Measurements from ENCODE around the gene KCNG2. TPM values are rescaled to one million over a fixed set of nuclear protein-coding genes. Genes with fewer than 3 reads are reported as not detected.
A peak's percentile ranks its signal among the peaks of the same experiment; 100 is the strongest.

The KCNG2 gene
- polyA plus RNA-seq, 3 donors from 2014 or later, result not detected

DNA sequence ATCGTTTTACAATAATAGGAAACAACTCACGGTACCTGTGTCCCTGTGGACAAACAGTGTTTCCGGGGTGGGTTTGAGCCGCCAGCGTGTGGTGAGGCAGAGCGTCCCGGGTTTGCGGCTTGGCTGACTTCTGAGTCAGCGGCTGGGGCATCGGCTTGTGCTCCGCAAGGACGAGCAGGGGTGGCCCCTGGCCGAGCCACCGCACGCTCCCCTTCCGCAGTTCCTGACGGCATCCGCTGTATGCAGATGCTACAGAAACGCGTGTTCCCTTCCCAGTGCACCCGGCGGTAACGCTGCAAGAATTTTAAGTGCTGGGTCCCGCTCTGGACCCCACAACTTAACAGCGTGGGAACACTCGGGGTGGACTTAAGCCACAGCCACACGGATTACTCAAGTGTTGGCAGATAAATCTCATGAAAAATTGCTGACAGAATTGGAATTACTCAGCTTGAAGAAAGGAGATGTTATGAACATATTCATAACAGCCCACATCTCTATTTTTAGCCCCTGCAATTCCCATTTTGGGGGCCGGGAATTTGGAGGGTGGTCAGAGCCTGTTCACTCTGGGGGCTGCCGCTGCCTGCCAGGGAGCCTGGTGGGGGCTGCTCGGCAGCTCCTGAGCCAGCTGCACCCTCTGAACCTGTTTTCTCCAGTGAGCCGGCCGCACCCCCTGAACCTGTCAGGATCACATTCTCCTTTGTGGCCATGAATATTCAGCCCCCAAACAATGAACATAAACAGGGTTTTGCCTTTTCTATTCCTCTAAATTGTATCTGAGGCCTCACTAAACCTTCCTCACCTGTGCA is 12.6 kb upstream of the KCNG2 start:
- peaks cover under 1 to 11% (median 3%) of the 10 kb centered on the region in 3 donors for H3K27me3 Mint-ChIP-seq (ENCODE audit: low read depth in 3 of 3)
- no peak overlapping the region for H3K27ac Mint-ChIP-seq
- H3K9me3 Mint-ChIP-seq, result no peaks in the 10 kb centered on the region
- no peak overlapping the region for H3K4me3 Mint-ChIP-seq
- H3K4me1 Mint-ChIP-seq, result no peaks in the 10 kb centered on the region
- H3K36me3 Mint-ChIP-seq, result no peaks in the 10 kb centered on the region
- no peak for DNase-seq

DNA sequence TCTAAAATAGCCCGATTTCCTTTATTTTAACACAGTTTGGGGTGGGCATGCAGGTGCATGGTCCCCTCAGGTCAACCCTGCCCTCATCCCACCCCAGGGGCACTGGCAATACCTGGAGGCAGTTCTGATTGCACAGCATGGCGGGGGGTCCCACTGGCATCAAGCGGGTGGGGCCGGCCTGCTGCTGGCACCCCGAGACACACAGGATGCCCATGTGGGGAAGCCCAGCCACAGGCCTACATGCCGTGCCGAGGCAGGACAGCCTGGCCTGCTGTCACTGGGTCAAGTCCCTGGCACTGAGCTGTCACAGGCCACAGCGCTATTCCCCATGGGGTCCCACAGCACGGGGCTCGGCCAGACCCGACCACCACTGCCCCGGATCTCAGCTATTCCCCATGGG is 11.9 kb upstream of the KCNG2 start:
- Mint-ChIP-seq H3K4me3 (no peak overlapping the region), H3K9me3 (no peaks in the 10 kb centered on the region), H3K27ac (no peak overlapping the region), H3K36me3 (no peaks in the 10 kb centered on the region), H3K27me3 (ENCODE audit: low read depth in 3 of 3) (peaks cover 1 to 10% (median 2%) of the 10 kb centered on the region in 3 donors), H3K4me1 (no peaks in the 10 kb centered on the region)
- no peak for DNase-seq

DNA sequence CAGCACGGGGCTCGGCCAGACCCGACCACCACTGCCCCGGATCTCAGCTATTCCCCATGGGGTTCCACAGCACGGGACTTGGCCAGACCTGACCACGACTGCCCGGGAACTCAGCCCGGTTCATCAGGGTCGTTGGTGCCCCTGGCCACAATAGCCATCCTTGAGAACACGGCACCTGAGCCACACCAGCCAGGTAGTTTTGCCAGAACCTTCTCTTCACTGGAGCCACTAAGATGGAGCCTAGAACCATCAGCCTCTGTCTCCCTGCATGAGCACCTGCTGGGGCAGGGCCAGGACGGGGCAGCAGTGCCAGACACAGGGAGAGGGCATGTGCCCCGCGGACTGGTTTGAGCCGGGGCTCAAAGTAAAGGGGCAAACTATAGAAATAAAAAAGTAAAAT is 11.4 kb upstream of the KCNG2 start:
- no peak for DNase-seq
- H3K27me3 Mint-ChIP-seq (ENCODE audit: low read depth in 3 of 3), result peaks cover 1 to 8% (median 4%) of the 10 kb centered on the region in 3 donors
- no peaks in the 10 kb centered on the region for H3K36me3 Mint-ChIP-seq
- no peak overlapping the region for H3K4me3 Mint-ChIP-seq
- H3K27ac Mint-ChIP-seq, result no peak overlapping the region
- no peaks in the 10 kb centered on the region for H3K9me3 Mint-ChIP-seq
- H3K4me1 Mint-ChIP-seq, result peaks cover 0 to 1% of the 10 kb centered on the region in 2 donors

DNA sequence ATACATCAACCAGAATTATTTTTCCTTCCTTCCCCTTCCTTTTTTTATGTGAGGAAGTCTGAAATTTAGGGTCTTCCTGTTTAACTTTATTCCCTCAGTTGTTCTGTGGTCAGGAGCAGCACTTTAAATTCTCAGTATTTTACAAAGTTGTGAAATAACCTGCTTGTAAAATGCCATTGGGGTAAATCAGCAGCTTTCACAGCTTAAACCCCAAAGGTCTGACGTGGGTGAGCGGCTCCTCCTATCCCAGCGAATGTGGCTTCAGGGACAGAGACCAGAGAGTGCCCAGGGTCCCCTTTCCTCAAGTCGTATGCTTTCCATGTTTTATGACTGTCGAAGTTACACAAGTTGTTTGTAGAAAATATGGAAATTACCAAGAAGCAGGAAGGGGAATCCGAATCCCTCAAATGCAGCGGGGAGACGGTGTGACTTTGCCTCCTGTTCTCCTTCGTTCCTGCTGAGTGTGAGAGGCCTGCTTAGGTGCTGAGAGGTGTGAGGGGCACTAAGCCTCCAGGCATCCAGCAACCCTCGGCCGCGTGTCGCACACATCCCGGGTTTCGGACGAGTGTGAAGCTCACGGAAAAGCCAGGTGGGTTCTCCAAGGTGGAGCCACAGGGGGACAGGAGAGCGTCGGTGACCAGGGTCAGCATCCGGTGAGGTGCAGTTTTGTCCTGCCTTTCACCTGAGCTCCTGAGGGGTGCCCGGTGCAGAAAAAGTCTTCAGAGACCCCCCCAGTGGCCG is 10.8 kb upstream of the KCNG2 start:
- peaks cover 0 to 7% of the 10 kb centered on the region in 2 donors for H3K4me1 Mint-ChIP-seq
- no peak for DNase-seq
- no peak overlapping the region for H3K4me3 Mint-ChIP-seq
- no peaks in the 10 kb centered on the region for H3K36me3 Mint-ChIP-seq
- H3K9me3 Mint-ChIP-seq, result no peaks in the 10 kb centered on the region
- H3K27ac Mint-ChIP-seq, result no peak overlapping the region
- H3K27me3 Mint-ChIP-seq (ENCODE audit: low read depth in 3 of 3), result peaks cover 8% of the 10 kb centered on the region in 3 donors

DNA sequence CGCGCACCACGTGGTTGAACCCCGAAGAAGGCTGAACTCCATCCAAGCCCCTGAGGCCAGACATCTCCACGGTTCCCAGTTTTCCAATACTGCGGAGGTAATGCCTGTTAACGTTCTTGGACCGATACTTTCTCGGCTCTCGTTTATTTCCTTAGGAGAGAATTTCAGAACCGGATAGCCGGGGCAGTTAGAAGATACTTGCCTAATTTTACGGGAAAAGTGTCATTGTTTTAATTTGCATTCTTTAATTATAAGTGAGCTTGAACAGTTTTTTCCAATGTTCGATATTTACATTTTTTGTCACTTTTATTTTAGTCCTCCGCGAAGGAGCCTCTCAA is 10.2 kb upstream of the KCNG2 start:
- H3K4me1 Mint-ChIP-seq, result peaks cover 0 to 7% of the 10 kb centered on the region in 2 donors
- peaks cover 5 to 11% (median 8%) of the 10 kb centered on the region in 3 donors for H3K27me3 Mint-ChIP-seq (ENCODE audit: low read depth in 3 of 3)
- H3K9me3 Mint-ChIP-seq, result no peaks in the 10 kb centered on the region
- H3K4me3 Mint-ChIP-seq, result no peak overlapping the region
- H3K36me3 Mint-ChIP-seq, result no peaks in the 10 kb centered on the region
- H3K27ac Mint-ChIP-seq, result no peak overlapping the region
- no peak for DNase-seq

DNA sequence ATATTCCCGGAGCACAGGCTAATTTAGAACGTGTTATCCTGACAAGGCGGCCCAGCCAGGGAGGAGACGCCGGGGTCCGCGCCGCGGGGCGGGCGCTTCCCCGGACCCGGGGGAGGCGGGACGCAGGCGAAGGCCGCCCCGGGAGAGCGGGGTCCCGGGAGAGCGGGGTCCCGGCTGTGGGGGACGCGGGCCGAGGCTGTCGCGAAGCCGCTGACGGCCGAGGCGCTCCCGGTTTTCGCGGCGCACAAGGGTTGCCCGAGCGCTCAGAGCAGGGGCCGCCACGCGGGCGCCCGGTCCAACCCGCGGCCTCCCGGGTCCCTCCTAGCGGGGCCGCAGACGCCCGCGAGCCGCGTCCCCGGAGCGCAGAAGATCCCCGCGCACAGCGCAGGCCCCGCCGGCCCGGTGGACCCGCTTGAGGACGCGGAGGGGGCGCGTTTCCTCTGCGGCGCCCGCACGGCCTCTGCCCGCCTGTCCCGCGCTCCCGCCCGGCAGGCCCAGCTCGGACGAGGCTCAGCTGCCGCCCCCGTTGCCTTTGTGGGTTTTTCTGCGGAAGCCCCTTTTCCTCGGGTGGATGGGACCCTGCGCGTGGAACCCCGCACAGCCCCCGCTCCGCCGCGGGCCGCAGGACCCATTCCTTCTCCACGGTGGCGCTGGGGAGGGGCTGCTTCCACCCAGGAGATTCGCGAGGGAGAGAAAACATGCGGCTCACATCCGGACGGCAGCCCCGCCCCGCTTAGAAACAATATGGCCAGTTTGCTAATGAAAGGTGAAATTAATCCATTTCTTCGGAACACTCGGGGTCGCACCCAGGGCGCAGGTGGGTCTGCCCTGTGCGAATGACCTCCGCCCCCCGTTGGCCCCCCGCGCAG is 9.6 kb upstream of the KCNG2 start:
- DNase-seq, result no peak
- no peak overlapping the region for H3K27ac Mint-ChIP-seq
- H3K4me1 Mint-ChIP-seq, result peaks cover 0 to 7% of the 10 kb centered on the region in 2 donors
- no peak overlapping the region for H3K4me3 Mint-ChIP-seq
- H3K9me3 Mint-ChIP-seq, result no peaks in the 10 kb centered on the region
- no peaks in the 10 kb centered on the region for H3K36me3 Mint-ChIP-seq
- H3K27me3 Mint-ChIP-seq (ENCODE audit: low read depth in 3 of 3), result peaks cover 5 to 13% (median 11%) of the 10 kb centered on the region in 3 donors

DNA sequence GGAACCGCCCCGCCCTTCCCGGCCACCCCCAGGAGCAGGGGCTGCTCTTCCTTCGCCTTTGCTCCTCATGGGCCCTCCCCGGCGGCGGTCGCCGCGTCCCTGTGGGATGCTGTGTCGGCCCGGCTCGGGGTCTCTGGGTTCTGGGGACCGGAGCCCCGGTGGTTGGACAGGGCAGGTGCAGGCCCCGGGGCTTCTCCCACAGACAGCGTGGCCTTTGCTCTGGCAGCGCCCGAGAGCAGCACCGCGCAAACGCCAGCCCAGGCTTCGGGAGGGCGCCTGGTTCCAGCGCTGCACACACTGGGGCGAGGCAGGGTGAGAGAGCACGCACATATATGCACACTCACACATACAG is 9.0 kb upstream of the KCNG2 start:
- H3K4me1 Mint-ChIP-seq, result peaks cover 0 to 7% of the 10 kb centered on the region in 2 donors
- no peak overlapping the region for H3K27ac Mint-ChIP-seq
- H3K4me3 Mint-ChIP-seq, result no peak overlapping the region
- H3K9me3 Mint-ChIP-seq, result no peaks in the 10 kb centered on the region
- no peak for DNase-seq
- peaks cover 5 to 15% (median 11%) of the 10 kb centered on the region in 3 donors for H3K27me3 Mint-ChIP-seq (ENCODE audit: low read depth in 3 of 3)
- H3K36me3 Mint-ChIP-seq, result no peaks in the 10 kb centered on the region

DNA sequence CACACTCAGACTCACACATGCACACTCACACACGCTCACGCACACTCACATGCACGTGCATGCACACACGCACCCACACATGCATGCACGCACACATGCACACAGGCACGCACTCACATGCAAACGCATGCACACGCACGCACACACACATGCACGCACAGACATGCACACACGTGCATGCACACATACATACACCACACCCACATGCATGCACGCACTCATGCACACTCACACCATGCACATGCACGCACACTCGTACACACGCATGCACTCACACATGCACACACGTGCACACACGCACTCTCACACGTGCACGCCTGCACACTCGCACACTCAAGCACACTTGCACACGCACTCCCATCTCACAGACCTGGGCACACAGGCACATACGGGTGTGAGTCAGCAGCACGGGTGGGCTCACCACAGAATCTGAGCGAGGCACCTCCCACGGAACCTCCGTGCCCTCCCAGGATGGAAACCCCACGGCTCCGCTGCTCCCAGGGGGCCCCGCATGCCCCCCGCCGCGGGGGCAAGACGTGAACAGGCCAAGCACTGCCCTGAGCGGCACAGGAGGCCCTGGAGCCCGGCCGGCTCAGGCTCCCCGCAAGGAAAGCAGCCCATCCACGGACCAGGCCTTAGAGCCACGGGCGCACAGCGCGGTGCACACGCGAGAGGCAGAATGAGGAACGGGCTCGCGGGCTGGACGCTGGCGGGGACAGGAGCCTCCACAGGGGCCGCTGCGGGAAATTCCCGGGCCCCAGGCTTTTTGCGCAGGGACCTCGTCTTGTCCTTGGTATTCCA is 8.4 kb upstream of the KCNG2 start:
- peaks cover 0 to under 1% (median 0%) of the 10 kb centered on the region in 3 donors for H3K36me3 Mint-ChIP-seq
- DNase-seq, result no peak
- H3K4me3 Mint-ChIP-seq, result no peak overlapping the region
- H3K27me3 Mint-ChIP-seq (ENCODE audit: low read depth in 3 of 3), result peaks cover 6 to 15% (median 13%) of the 10 kb centered on the region in 3 donors
- no peak overlapping the region for H3K27ac Mint-ChIP-seq
- peaks cover 0 to 7% of the 10 kb centered on the region in 2 donors for H3K4me1 Mint-ChIP-seq
- H3K9me3 Mint-ChIP-seq, result no peaks in the 10 kb centered on the region

DNA sequence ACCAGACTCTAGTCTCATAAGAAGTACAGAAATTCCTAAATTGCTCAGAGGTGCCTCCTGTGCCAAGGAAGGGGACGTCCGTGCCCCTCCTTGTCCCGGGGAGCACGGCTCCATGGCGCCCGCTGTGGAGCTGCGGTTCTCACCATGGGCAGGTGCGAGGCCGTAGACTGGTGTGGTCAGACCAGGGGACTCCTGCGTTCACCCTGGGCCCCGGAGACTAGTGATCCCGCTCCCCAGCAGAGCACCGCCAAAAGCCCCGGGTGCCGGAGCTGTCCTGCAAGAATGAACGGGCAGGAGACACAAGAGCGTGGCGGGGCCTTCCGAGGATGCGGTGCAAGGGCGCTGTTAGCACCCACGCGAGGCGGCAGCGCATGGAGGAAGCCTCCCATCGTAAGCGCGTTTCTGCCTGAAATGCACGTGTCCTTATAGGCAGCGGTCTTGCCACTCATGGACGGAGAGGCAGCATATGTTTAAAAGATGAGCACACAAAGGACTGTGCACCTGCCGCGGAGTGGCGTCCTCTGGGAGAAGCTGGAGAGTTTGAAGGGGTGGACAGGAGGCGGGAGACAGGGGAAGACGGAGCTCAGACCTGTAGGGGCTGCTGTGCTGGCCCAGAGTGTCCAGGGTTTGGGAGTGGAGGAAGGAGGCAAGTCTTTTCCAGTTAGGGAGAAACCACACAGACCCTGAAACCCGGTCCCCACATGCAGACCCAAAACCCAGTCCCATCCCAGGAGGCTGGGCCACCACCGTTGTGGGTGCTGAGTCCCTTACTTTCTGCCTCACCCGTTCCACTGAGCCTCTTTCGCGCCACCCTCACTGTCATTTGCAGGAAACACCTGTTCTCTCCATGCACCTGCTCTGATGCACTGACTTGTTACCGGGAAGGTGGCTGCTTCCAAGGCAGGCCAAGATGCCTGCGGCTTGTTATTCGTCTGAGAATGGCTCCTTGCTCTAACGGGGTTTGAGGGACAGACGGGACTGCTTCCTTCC is 7.5 kb upstream of the KCNG2 start:
- Mint-ChIP-seq H3K27me3 (ENCODE audit: low read depth in 3 of 3) (peaks cover 11 to 16% (median 15%) of the 10 kb centered on the region in 3 donors), H3K36me3 (peaks cover 0 to 8% (median 0%) of the 10 kb centered on the region in 3 donors), H3K27ac (no peak overlapping the region), H3K9me3 (no peaks in the 10 kb centered on the region), H3K4me1 (peaks cover 0 to 7% of the 10 kb centered on the region in 2 donors), H3K4me3 (no peak overlapping the region)
- DNase-seq, result no peak

DNA sequence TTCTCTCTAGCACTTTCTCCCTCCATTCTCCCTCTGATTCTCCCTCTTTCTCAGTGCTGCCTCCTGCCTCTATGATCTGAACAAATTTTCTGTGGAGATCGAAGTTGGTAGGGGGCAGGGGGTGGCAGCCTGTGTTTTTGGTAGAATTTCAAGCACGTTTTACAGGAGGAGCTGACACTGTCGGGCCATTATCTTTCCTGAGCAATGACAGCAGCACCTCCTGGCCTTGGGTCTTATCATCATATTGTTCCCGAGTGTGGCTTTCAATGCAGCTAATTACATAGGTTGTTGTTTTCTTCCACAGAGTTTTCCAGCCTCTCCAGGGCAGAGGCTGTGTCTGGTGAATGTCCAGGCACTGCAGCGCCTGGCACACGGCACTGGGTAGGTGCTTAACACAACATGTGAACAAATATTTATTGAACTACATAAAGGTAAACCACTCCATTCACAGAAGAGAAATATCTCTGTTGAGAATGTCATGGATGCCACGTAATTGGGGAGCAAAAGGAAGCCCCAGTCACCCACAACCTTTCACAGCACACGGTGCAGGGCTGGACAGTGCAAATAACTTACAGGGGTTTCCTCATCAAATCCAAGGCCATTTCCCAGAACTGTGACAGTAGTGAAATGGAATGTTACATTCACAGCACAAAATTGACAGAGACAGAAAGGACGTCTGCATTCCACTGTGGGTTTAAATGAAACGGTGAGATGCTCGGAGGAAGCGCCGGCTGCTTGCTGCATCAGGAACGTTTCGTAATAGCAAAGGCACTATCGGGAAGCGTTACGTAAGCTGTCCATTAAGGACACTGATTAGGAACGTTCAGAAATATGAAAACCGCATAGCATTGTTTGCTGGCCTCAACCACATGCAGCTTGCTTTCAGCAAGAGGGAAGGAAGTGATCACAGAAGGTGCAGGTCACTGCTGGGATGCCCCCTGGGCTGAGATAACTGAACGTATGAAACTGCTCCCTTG is 6.5 kb upstream of the KCNG2 start:
- peak overlapping the region in 1 of 6 donors; percentile 19 for H3K27ac Mint-ChIP-seq
- no peak overlapping the region for H3K4me3 Mint-ChIP-seq
- no peak for DNase-seq
- no peaks in the 10 kb centered on the region for H3K9me3 Mint-ChIP-seq
- peaks cover 16 to 17% (median 16%) of the 10 kb centered on the region in 3 donors for H3K27me3 Mint-ChIP-seq (ENCODE audit: low read depth in 3 of 3)
- H3K36me3 Mint-ChIP-seq, result peaks cover 0 to 8% (median 0%) of the 10 kb centered on the region in 3 donors
- H3K4me1 Mint-ChIP-seq, result peaks cover 0 to 7% of the 10 kb centered on the region in 2 donors

DNA sequence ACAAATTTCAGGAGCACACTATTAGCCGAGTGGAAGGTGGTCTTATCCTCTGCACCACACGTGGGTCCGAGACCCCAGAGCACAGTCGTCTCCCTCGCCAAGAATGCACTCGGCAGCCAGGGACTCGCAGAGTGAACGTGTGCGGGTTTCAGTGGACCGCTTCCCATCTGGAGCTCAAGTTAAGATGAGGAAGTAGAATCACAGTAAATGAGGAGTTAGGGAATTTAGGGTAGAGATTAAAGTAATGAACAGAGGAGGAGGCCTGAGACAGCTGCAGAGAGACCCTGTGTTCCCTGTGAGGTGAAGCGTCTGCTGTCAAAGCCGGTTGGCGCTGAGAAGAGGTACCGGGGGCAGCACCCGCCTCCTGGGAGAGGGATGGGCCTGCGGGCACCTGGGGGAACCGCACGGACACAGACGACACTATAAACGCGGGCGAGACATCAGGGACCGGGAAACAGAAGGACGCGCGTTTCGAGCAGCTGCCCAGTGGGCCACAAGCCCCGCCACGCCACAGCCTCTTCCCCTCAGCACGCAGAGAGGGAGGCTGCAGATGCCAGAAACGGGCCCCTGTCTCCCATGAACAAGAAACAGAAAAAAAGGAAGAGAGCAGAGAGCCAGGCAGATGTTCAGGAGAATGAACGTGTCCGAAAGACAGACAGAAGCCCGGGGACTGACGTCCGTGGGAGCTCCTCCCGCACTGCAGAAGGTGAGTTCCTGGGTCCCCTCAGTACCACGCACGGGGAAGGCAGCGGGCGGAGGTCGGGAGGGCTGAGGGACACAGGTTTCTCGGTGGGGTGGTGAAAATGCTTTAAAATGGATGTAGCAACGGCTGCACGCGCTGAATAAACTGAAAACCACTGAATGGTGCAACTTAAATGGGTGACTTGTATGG is 5.4 kb upstream of the KCNG2 start:
- H3K27me3 Mint-ChIP-seq (ENCODE audit: low read depth in 3 of 3), result peaks cover 18 to 25% (median 20%) of the 10 kb centered on the region in 3 donors
- H3K4me3 Mint-ChIP-seq, result no peak overlapping the region
- peaks cover 0 to 10% (median 3%) of the 10 kb centered on the region in 3 donors for H3K36me3 Mint-ChIP-seq
- H3K27ac Mint-ChIP-seq, result no peak overlapping the region
- H3K9me3 Mint-ChIP-seq, result peaks cover 0 to 2% (median 0%) of the 10 kb centered on the region in 6 donors
- no peak for DNase-seq
- H3K4me1 Mint-ChIP-seq, result peaks cover 5 to 10% of the 10 kb centered on the region in 2 donors
